Measurements from ENCODE around the gene SGSM2.

SGSM2 gene

DNA sequence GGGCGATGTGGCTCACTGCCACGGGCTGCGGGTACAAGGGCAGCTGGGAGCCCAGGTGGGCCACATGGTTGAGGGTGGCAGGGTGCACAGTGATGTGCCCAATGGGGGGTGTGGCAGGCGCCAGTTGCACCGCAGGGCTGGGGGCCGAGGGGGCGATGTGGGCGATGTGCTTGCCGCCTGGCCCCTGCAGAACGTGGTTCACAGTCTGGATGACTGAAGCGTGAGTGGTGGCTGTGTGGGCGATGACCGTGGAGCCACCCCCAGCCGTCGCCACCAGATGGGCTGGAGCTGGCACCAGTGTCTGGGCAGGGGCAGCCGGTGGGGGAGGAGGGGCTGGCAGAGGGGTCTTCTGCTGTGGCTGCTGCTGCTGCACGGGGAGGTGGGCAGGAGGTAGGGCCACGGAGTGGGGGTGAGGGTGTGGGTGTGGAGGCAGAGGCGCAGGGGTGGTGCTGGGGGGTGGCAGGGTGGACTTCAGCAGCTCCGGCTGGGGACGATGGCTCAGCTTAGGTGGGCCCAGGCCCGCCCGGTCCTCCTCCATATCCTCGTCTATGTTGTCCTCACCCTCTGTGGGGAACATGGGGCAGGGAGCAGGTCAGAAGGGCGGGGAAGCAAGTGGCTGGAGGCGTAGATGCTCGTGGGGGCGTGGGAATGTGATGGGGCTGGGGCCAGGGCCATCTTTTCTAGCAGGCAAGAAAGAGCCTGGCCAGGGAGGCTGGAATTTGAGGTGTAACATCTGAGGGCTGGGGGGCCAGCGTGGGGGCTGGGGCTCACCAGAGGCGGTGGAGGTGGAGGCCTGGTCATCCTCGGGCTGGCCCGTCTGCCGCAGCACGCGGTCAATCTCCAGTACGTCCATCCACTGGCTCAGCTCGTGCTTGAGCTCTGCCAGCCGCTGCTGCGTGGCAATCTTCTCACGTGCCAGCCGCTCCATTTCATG, 50.1 kb downstream of the SGSM2 start:
- DNase-seq: no peak

GRCh38 chr17:2388020-2388682, 50.9 kb downstream of the SGSM2 start:
- DNase-seq: no peak

- no peak for DNase-seq
Measured at GRCh38 chr17:2388683-2389055, 51.4 kb downstream of the SGSM2 start.

GRCh38 chr17:2390199-2390836, 53.0 kb downstream of the SGSM2 start:
- no peak for DNase-seq

GRCh38 chr17:2391597-2392251, 54.4 kb downstream of the SGSM2 start:
- no peak for DNase-seq

DNA sequence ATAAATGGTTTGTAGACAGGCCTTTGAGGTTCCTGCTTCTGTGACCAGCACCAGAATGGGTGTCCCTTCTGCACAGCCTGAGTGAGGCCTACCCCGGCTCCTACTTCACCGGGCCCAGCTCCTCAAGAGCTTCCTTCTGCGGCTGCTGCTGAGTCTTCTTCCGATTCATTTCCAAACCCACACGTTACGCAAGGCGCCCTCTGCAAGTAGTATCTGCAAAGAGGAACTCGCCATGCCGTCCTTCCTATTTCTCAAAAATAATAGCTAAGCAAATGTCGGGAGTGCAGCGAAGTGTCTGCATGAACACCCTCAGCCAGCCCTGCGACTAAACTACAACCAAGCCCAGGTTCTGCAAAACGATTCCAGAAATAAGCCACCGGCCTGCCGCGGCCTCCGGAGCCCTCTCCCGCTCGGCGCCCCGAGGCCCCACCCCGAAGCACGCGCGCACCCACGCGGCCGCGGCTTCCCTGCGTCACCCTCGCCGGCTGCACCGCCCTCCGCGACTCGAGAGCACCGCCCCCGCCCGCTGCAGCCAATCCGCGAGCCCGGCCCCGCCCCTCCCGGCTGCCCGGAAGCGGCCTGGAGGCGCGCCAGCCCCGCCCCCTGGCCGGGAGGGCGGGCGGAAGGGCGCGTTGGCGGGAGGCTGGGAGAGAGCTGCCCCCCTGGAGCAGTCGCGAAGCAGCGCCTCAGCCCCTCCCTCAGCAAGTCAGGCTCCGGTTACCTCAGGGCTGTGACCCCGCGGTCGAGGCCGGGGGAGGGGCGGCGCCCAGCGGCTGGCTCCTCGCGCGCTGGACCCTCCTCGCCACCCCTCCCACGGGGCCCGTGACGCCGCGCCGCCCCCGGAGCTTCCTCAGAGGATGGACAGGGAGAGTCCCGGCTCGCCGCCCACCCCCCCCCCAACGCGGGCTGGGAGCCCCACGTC, 55.2 kb downstream of the SGSM2 start:
- DNase-seq: peak; percentile 42

DNA sequence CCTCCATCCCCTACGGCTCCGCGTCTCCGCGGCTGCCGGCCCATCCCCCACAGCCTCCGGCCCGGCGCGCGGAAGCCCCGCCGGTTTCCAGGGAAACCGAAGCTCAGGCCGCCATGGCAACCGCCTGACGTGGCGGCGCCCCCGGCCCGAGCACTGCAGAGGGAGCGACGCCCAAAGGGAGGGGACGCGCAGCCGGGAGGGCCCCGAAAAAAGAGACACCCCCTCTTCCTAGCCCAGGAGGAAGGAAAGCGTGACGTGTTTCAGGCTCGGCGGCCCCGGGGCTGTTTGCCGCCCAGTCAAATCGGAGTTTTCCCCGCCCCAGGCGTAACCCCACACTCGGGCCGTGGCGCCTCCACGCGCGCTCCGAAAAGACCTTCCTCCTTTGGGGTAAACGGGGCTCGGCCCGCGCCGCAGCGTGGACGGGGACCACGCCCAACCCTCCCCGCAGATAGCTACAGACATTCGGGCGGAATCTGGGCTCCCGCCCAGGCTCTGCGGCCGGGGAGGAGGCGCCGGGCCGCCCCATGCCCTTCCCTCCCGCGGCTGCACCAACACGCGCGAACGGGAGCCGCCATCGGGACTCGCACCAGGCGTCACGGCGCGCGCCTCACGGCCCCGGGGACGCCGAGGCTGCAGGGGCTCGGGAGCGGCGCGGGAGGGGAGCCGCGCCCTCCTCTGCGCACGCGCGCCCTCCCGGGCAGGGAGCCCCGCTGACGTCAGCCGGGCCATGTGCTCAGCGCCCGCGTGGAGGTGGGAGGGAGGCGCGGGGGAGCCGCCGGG, 56.1 kb downstream of the SGSM2 start:
- DNase-seq: peak; percentile 23

DNA sequence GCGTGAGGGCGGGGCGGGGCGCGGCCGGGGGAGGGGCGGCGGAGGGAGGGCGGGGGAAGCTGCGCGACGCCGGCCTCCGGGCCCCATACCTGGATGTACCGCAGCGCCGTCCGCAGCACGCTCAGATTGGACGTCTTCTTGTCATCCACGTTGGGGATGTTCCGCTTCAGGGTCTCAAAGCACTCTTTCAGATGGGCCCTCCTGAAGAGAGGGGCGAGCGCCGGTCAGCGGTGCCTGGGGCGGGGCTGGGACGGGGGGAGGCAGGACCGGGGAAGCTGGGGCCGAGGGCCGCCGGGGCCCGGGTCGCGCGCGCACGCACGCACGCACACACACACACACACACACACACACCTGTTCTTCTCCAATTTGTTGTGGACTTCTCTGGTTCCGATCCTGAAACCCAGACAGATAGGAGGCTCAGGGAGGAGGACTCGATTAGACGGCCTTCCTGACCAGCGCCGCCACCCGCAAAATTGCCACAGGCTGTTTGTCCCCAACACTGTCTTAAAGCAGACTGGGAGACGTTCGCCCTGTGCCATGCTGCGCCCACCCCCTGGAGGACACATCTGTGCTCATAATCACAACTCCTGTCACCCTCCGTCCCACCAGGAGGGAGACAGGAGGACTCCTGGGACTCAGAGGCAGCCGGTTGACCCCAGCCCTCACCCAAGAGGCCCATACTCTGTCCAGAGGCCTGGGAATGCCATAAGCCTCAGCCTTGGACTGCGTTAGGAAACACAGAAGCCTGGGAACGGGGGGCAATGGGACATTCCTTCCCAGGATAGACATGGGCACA, 56.9 kb downstream of the SGSM2 start:
- DNase-seq: no peak

GRCh38 chr17:2394775-2395201, 57.5 kb downstream of the SGSM2 start:
- DNase-seq: no peak

GRCh38 chr17:2395258-2396181, 58.2 kb downstream of the SGSM2 start:
- no peak for DNase-seq

GRCh38 chr17:2396192-2396567, 58.9 kb downstream of the SGSM2 start:
- no peak for DNase-seq

- DNase-seq: no peak
Measured at GRCh38 chr17:2396568-2397246, 59.4 kb downstream of the SGSM2 start.

GRCh38 chr17:2397247-2398171, 60.2 kb downstream of the SGSM2 start:
- no peak for DNase-seq

DNA sequence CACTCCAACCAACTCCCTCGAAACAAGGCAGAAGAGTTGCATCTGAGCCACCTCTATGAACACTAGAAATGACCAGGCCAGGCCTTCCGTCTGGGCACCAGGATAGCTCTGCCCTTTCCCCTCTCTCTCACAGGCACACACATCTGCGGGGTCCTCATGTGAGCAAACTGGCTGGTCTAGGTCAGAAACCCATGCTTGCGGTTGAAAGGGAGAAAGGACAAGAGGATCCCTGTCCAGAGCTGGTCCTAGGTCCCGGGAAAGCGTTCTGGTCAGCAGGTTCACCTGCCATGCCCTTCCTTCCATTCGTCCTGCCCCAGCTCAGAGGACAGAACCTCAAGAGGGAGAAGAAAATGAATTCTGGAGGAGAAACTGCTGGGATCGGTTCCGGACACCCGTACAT, 60.9 kb downstream of the SGSM2 start:
- DNase-seq: no peak

- no peak for DNase-seq
Measured at GRCh38 chr17:2398655-2399571, 61.6 kb downstream of the SGSM2 start.

All from NCI-H1417 treated with DMSO at 0.1 percent for 48 hours (cell line).